Measurements from ENCODE around the gene CRELD2. TPM values are rescaled to one million over a fixed set of nuclear protein-coding genes. Genes with fewer than 3 reads are reported as not detected.

The CRELD2 gene
- total and polyA plus RNA-seq, 2 of the 8 experiments (the other 6 are each of a cell fraction or from before 2014, with no cell fraction given), result 24.5 to 36.6 TPM

DNA sequence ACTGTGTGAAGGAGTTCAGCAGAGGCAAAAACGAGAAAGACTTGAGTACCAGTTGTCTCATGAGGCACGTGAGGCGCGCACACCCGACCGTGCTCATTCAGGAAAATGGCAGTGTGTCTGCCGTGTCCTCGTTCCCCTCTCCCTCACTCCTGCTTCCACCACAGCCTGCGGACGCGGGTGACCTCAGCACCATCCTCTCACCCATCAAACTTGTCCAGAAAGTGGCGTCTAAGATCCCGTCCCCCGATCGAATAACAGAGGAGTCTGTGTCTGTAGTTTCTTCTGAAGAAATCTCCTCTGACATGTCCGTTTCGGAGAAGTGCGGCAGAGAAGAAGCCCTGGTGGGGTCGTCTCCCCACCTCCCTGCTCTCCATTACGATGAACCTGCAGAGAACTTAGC lies 34.4 kb upstream of the CRELD2 start (continued):
- TF ChIP-seq SAP30 (IDR thresholded peaks at IDR 0.05; ENCODE audit: insufficient read depth, insufficient replicate concordance, low read length), result no peak
- TF ChIP-seq RAD21 (IDR thresholded peaks at IDR 0.05 in 1 of 2, conservative IDR thresholded peaks at IDR 0.05 in 1 of 2; ENCODE audit: low read depth in 2 of 2, low read length in 2 of 2), result no peak
- no peak for TF ChIP-seq ATF2 (IDR thresholded peaks at IDR 0.05; ENCODE audit: low read length)
